PC-9 (cell line): ENCODE data around the gene PHAF1. TPM values are rescaled to one million over a fixed set of nuclear protein-coding genes. Genes with fewer than 3 reads are reported as not detected.

Experiments used
- BruUV-seq: library from RNA; stranded (reverse); fragments of 400-500 nt; replicated peaks from 2 replicates; lab custom pipeline; 2021; lab: Mats Ljungman, UMichigan
- CTCF ChIA-PET: fragments of 300-600 bp; sonication (Branson Sonifier 250); formaldehyde crosslinking; loops from one replicate; lab custom pipeline; 2022; ENCODE audit warnings: antibody characterized with exemption; lab: Charles Lee
- POLR2A ChIA-PET: fragments of 300-600 bp; sonication (Branson Sonifier 250); formaldehyde crosslinking; loops from one replicate; lab custom pipeline; 2022; ENCODE audit warnings: antibody characterized with exemption; ENCODE audit not compliant: unreplicated experiment; lab: Charles Lee
- DNase-seq, 2 experiments: peaks; one replicate each; pipeline versions ENCODE4 v3.0.0 to v3.0.0-alpha.2; 2015 to 2022; ENCODE audit warnings: mixed read lengths in 1 of 2
- H2AFZ ChIP-seq: fragments of 200-600 bp; sonication (generic); 2 replicates; pipeline ENCODE4 v1.8.1; 2017; ENCODE audit warnings: antibody characterized with exemption
- H3F3A ChIP-seq: fragments of 200-600 bp; sonication (generic); 2 replicates; pipeline ENCODE4 v1.8.1; 2017; ENCODE audit warnings: antibody characterized with exemption, mild to moderate bottlenecking, low read depth; ENCODE audit not compliant: insufficient read depth
- H3K27ac ChIP-seq: fragments of 200-600 bp; sonication (generic); 2 replicates; pipeline ENCODE4 v1.6.1; 2016; ENCODE audit warnings: mixed run types
- H3K27me3 ChIP-seq: fragments of 200-600 bp; sonication (generic); 2 replicates; pipeline ENCODE4 v1.6.1; 2016; ENCODE audit warnings: low read depth, mixed run types; ENCODE audit not compliant: insufficient read depth
- H3K36me3 ChIP-seq: fragments of 200-600 bp; sonication (generic); 2 replicates; pipeline ENCODE4 v1.6.1; 2016; ENCODE audit warnings: low read depth, mixed run types
- H3K4me1 ChIP-seq: fragments of 200-600 bp; sonication (generic); replicated peaks from 2 replicates; pipeline ENCODE4 v1.6.1; 2016; ENCODE audit warnings: mixed run types; ENCODE audit not compliant: insufficient read depth
- H3K4me2 ChIP-seq: fragments of 200-600 bp; sonication (generic); 2 replicates; pipeline ENCODE4 v1.6.1; 2017; ENCODE audit warnings: mixed run types
- H3K4me3 ChIP-seq: fragments of 200-600 bp; sonication (generic); 2 replicates; pipeline ENCODE4 v1.6.1; 2016; ENCODE audit warnings: mixed run types
- H3K79me2 ChIP-seq: fragments of 200-600 bp; sonication (generic); 2 replicates; pipeline ENCODE4 v1.6.1; 2017; ENCODE audit warnings: low read depth, mixed run types
- H3K9me2 ChIP-seq: fragments of 200-600 bp; sonication (generic); 2 replicates; pipeline ENCODE4 v1.8.1; 2017; ENCODE audit warnings: mild to moderate bottlenecking; ENCODE audit not compliant: insufficient read depth
- H3K9me3 ChIP-seq: fragments of 200-600 bp; sonication (generic); 2 replicates; pipeline ENCODE4 v1.8.1; 2016; ENCODE audit warnings: low read depth; ENCODE audit not compliant: insufficient read depth
- H4K20me1 ChIP-seq: fragments of 200-600 bp; sonication (generic); 2 replicates; pipeline ENCODE4 v1.8.1; 2017; ENCODE audit not compliant: insufficient read depth
- CTCF ChIP-seq: fragments of 200-600 bp; sonication (generic); conservative IDR thresholded peaks from 2 replicates; pipeline ENCODE4 v1.6.1; 2017; ENCODE audit warnings: mixed run types, antibody characterized with exemption, mild to moderate bottlenecking, moderate library complexity
- EZH2 ChIP-seq: fragments of 200-600 bp; sonication (generic); IDR thresholded peaks from 2 replicates; pipeline ENCODE4 v1.8.0; 2017; ENCODE audit warnings: antibody characterized with exemption, low read depth
- intact Hi-C: fragments of 100-400 bp; cut with micrococcal nuclease; formaldehyde crosslinking; loops from one replicate; pipeline ENCODE4 v1.10.0; 2022; ENCODE audit not compliant: unreplicated experiment
- total RNA-seq: library from RNA; stranded (reverse); gene quantifications from 2 replicates; pipeline ENCODE4 v1.2.3, GENCODE V29; 2021

PHAF1 gene
- total RNA-seq, 1 experiment from 2014 or later = 19.5 TPM

GRCh38 chr16:67128417-67128816, 18.7 kb downstream of the PHAF1 start:
- no TSS peak for BruUV-seq
- intact Hi-C loops = no loop called here
- TF ChIP-seq CTCF (no peak), EZH2 (no peak)
- ChIA-PET POLR2A (no interaction called here), CTCF (no interaction called here)
- H3K4me2 ChIP-seq = no peak overlapping the region
- no peaks in the 10 kb centered on the region for H3K9me2 ChIP-seq
- H2AFZ ChIP-seq = no peak overlapping the region
- peaks cover 16% of the 10 kb centered on the region; the same call in 1 of the 2 replicates for H3K36me3 ChIP-seq
- H3K79me2 ChIP-seq = no peaks in the 10 kb centered on the region
- no peak overlapping the region for H3K27ac ChIP-seq
- no peak overlapping the region for H3K4me3 ChIP-seq
- no peaks in the 10 kb centered on the region for H3K9me3 ChIP-seq
- H4K20me1 ChIP-seq = no peaks in the 10 kb centered on the region
- H3F3A ChIP-seq = no peaks in the 10 kb centered on the region
- H3K27me3 ChIP-seq = no peaks in the 10 kb centered on the region
- no peaks in the 10 kb centered on the region for H3K4me1 ChIP-seq
- DNase-seq = no peak

GRCh38 chr16:67128887-67129286, 19.1 kb downstream of the PHAF1 start:
- Histone ChIP-seq H3K27me3 (no peaks in the 10 kb centered on the region), H3K36me3 (peaks cover 12% of the 10 kb centered on the region; the same call in 1 of the 2 replicates), H4K20me1 (no peaks in the 10 kb centered on the region), H3F3A (no peaks in the 10 kb centered on the region), H3K4me2 (no peak overlapping the region), H2AFZ (no peak overlapping the region), H3K9me2 (no peaks in the 10 kb centered on the region), H3K79me2 (no peaks in the 10 kb centered on the region), H3K27ac (no peak overlapping the region), H3K4me1 (no peaks in the 10 kb centered on the region), H3K4me3 (no peak overlapping the region), H3K9me3 (no peaks in the 10 kb centered on the region)
- ChIA-PET CTCF (interaction anchor here (0.6 kb wide), 1 partner anchor 317 kb away, joined by 5 read pairs; no protein-coding TSS in a partner anchor), POLR2A (no interaction called here)
- intact Hi-C loops = no loop called here
- BruUV-seq = no TSS peak
- DNase-seq = no peak
- no peak for TF ChIP-seq CTCF
- TF ChIP-seq EZH2 = no peak

- H3K36me3 ChIP-seq = peaks cover 12% of the 10 kb centered on the region
- no peak overlapping the region for H3K4me3 ChIP-seq
- no peaks in the 10 kb centered on the region for H3K27me3 ChIP-seq
- no peaks in the 10 kb centered on the region for H3K9me2 ChIP-seq
- intact Hi-C loops = no loop called here
- H3K27ac ChIP-seq = no peak overlapping the region
- H3K79me2 ChIP-seq = no peaks in the 10 kb centered on the region
- no peak overlapping the region for H3K4me2 ChIP-seq
- no peaks in the 10 kb centered on the region for H3K4me1 ChIP-seq
- H3K9me3 ChIP-seq = no peaks in the 10 kb centered on the region
- TF ChIP-seq CTCF = no peak
- TF ChIP-seq EZH2 = no peak
- no peak for DNase-seq
- H4K20me1 ChIP-seq = no peaks in the 10 kb centered on the region
- no peak overlapping the region for H2AFZ ChIP-seq
- ChIA-PET POLR2A (interaction anchor here (0.6 kb wide), 1 partner anchor 41 kb away, joined by 6 read pairs; the partner anchor contains the start of gene NOL3), CTCF (interaction anchor here (0.6 kb wide), 1 partner anchor 317 kb away, joined by 5 read pairs; no protein-coding TSS in a partner anchor)
- H3F3A ChIP-seq = no peaks in the 10 kb centered on the region
- no TSS peak for BruUV-seq
Measured at GRCh38 chr16:67129422-67129821, 19.7 kb downstream of the PHAF1 start.
